H1 (cell line): ENCODE data around the gene SIGLEC6. TPM values are rescaled to one million over a fixed set of nuclear protein-coding genes. Genes with fewer than 3 reads are reported as not detected.

Experiments
- CTCF ChIA-PET: fragments of 300-600 bp; sonication (Branson Sonifier 250); formaldehyde crosslinking; loops from one replicate; lab custom pipeline; 2021; ENCODE audit not compliant: partially characterized antibody; lab: Charles Lee
- POLR2A ChIA-PET: fragments of 300-600 bp; sonication (Branson Sonifier 250); formaldehyde crosslinking; loops from one replicate; lab custom pipeline; 2021; ENCODE audit warnings: inconsistent platforms; ENCODE audit not compliant: partially characterized antibody; lab: Charles Lee
- DNase-seq, 2 experiments: peaks; one replicate each; pipeline versions ENCODE4 v3.0.0 to v3.0.0-alpha.2; 2010 to 2022; ENCODE audit warnings: low spot score in 2 of 2, low read depth in 1 of 2, mixed read lengths in 1 of 2
- FAIRE-seq: peaks from 2 replicates; lab custom pipeline; 2011; peaks lifted over from hg19 to GRCh38; lab: Jason Lieb, UNC
- H2AFZ ChIP-seq: 2 replicates; pipeline ENCODE4 v1.8.1; 2012; ENCODE audit warnings: low read length, inconsistent platforms
- H2AK5ac ChIP-seq: 2 replicates; pipeline ENCODE4 v1.6.1; 2013; ENCODE audit warnings: low read depth, low read length
- H2BK120ac ChIP-seq: replicated peaks from 2 replicates; pipeline ENCODE3; 2013; ENCODE audit warnings: low read depth, low read length, inconsistent platforms
- H2BK12ac ChIP-seq: 2 replicates; pipeline ENCODE4 v1.6.1; 2013; ENCODE audit warnings: low read depth, low read length
- H2BK15ac ChIP-seq: 2 replicates; pipeline ENCODE4 v1.6.1; 2013; ENCODE audit warnings: low read length
- H2BK20ac ChIP-seq: 2 replicates; pipeline ENCODE4 v1.6.1; 2013; ENCODE audit warnings: low read length
- H2BK5ac ChIP-seq: 2 replicates; pipeline ENCODE4 v1.6.1; 2013; ENCODE audit warnings: low read depth, low read length
- H3K14ac ChIP-seq: 2 replicates; pipeline ENCODE4 v1.6.1; 2013; ENCODE audit warnings: inconsistent platforms; ENCODE audit not compliant: insufficient read length
- H3K18ac ChIP-seq: 2 replicates; pipeline ENCODE4 v1.6.1; 2013; ENCODE audit warnings: low read length; ENCODE audit errors: extremely low read depth
- H3K23ac ChIP-seq: 2 replicates; pipeline ENCODE4 v1.6.1; 2013; ENCODE audit warnings: inconsistent platforms; ENCODE audit not compliant: insufficient read length
- H3K23me2 ChIP-seq: 2 replicates; pipeline ENCODE4 v1.6.1; 2013; ENCODE audit warnings: low read depth, low read length
- H3K27ac ChIP-seq: 2 replicates; pipeline ENCODE4 v1.6.1; 2011; ENCODE audit warnings: low read depth, low read length, inconsistent platforms
- H3K27me3 ChIP-seq, 4 experiments: replicated peaks in 1 of 4; 1 replicate in 1 of 4; 2 replicates in 3 of 4; pipeline versions ENCODE4 v1.6.1 to v1.8.1; 2011 to 2013; ENCODE audit warnings: low read length in 3 of 4, mild to moderate bottlenecking in 3 of 4, inconsistent platforms in 2 of 4, mixed read lengths in 2 of 4, moderate library complexity in 1 of 4; ENCODE audit not compliant: control insufficient read depth in 3 of 4, insufficient read depth in 3 of 4; ENCODE audit errors: extremely low read depth in 1 of 4
- H3K36me3 ChIP-seq, 4 experiments: 2 replicates each; pipeline versions ENCODE4 v1.6.1 to v1.8.1; 2011 to 2013; ENCODE audit warnings: mild to moderate bottlenecking in 4 of 4, low read length in 3 of 4, moderate library complexity in 2 of 4, control low read depth in 1 of 4, inconsistent platforms in 1 of 4; ENCODE audit not compliant: insufficient read depth in 4 of 4, control insufficient read depth in 2 of 4
- H3K4ac ChIP-seq: replicated peaks from 2 replicates; pipeline ENCODE3; 2013; ENCODE audit warnings: low read length, low read depth, mixed read lengths, inconsistent platforms; ENCODE audit not compliant: insufficient read length
- H3K4me1 ChIP-seq, 4 experiments: replicated peaks in 1 of 4; 1 replicate in 1 of 4; 2 replicates in 3 of 4; pipeline versions ENCODE4 v1.6.1 to v1.8.1; 2011 to 2013; ENCODE audit warnings: low read length in 3 of 4, inconsistent platforms in 2 of 4, mixed read lengths in 1 of 4; ENCODE audit not compliant: insufficient read depth in 4 of 4, control insufficient read depth in 3 of 4
- H3K4me2 ChIP-seq, 2 experiments: 2 replicates each; pipeline versions ENCODE4 v1.6.1 to v1.8.1; 2011 to 2013; ENCODE audit warnings: low read depth in 2 of 2, low read length in 2 of 2, control low read depth in 1 of 2, inconsistent platforms in 1 of 2, mild to moderate bottlenecking in 1 of 2; ENCODE audit not compliant: insufficient read depth in 1 of 2
- H3K4me3 ChIP-seq, 4 experiments: fragments of 200-600, 300-600 bp in 1 of 4; sonication (generic), shearing (Covaris generic), sonication (Bioruptor Twin) in 1 of 4; 2 replicates each; pipeline versions ENCODE4 v1.5.1 to v1.8.1; 2011 to 2016; ENCODE audit warnings: low read length in 4 of 4, low read depth in 3 of 4, control low read depth in 2 of 4, inconsistent platforms in 2 of 4, mild to moderate bottlenecking in 2 of 4, mixed read lengths in 1 of 4, moderate library complexity in 1 of 4; ENCODE audit not compliant: insufficient read depth in 2 of 4; ENCODE audit errors: extremely low read depth in 1 of 4
- H3K56ac ChIP-seq: replicated peaks from 2 replicates; pipeline ENCODE3; 2013; ENCODE audit warnings: low read depth, mild to moderate bottlenecking, mixed read lengths, low read length, inconsistent platforms; ENCODE audit not compliant: insufficient read length
- H3K79me1 ChIP-seq: 2 replicates; pipeline ENCODE4 v1.6.1; 2013; ENCODE audit warnings: low read depth, low read length, control low read depth
- H3K79me2 ChIP-seq, 2 experiments: 2 replicates each; pipeline versions ENCODE4 v1.6.1 to v1.8.1; 2012 to 2013; ENCODE audit warnings: low read length in 2 of 2, mild to moderate bottlenecking in 2 of 2, inconsistent platforms in 1 of 2; ENCODE audit not compliant: insufficient read depth in 2 of 2, control insufficient read depth in 1 of 2
- H3K9ac ChIP-seq, 4 experiments: replicated peaks in 1 of 4; 1 replicate in 1 of 4; 2 replicates in 3 of 4; pipeline versions ENCODE4 v1.6.1 to v1.8.1; 2011 to 2013; ENCODE audit warnings: low read depth in 3 of 4, low read length in 3 of 4, control low read depth in 2 of 4, mild to moderate bottlenecking in 2 of 4, moderate library complexity in 2 of 4, inconsistent platforms in 1 of 4; ENCODE audit errors: extremely low read depth in 1 of 4
- H3K9me3 ChIP-seq, 2 experiments: 2 replicates each; pipeline versions ENCODE4 v1.6.1 to v1.8.1; 2012 to 2013; ENCODE audit warnings: mild to moderate bottlenecking in 2 of 2, moderate library complexity in 2 of 2, control low read depth in 1 of 2, inconsistent platforms in 1 of 2, low read depth in 1 of 2, low read length in 1 of 2, mixed read lengths in 1 of 2; ENCODE audit not compliant: insufficient read depth in 2 of 2
- H4K20me1 ChIP-seq, 2 experiments: replicated peaks in 1 of 2; 2 replicates each; pipeline versions ENCODE3 to v1.8.1; 2011 to 2013; ENCODE audit warnings: inconsistent platforms in 2 of 2, low read length in 2 of 2, mild to moderate bottlenecking in 1 of 2; ENCODE audit not compliant: insufficient read depth in 2 of 2, control insufficient read depth in 1 of 2
- H4K5ac ChIP-seq: 2 replicates; pipeline ENCODE4 v1.6.1; 2013; ENCODE audit warnings: low read length, low read depth, mixed read lengths, inconsistent platforms; ENCODE audit not compliant: insufficient read length
- H4K8ac ChIP-seq: 2 replicates; pipeline ENCODE4 v1.8.0; 2013; ENCODE audit warnings: mild to moderate bottlenecking, moderate library complexity, low read length, inconsistent platforms; ENCODE audit not compliant: insufficient read depth; ENCODE audit errors: extremely low read depth
- H4K91ac ChIP-seq: replicated peaks from 2 replicates; pipeline ENCODE3; 2013; ENCODE audit warnings: low read length, mixed read lengths, inconsistent platforms; ENCODE audit not compliant: insufficient read length
- CHD2 ChIP-seq: IDR thresholded peaks from 2 replicates; pipeline ENCODE4 v1.6.1; 2012; ENCODE audit warnings: low read length, improper control_type of control experiment
- EP300 ChIP-seq, 2 experiments: IDR thresholded peaks; 1 replicate in 1 of 2; 2 replicates in 1 of 2; pipeline ENCODE4 v1.6.1; 2011 to 2012; ENCODE audit warnings: low read depth in 2 of 2, low read length in 2 of 2, mild to moderate bottlenecking in 2 of 2, borderline replicate concordance in 1 of 2, inconsistent platforms in 1 of 2, moderate library complexity in 1 of 2
- GTF2F1 ChIP-seq: IDR thresholded peaks from 2 replicates; pipeline ENCODE4 v1.6.1; 2012; ENCODE audit warnings: low read depth, low read length, improper control_type of control experiment, borderline replicate concordance
- POU5F1 ChIP-seq: IDR thresholded peaks from 2 replicates; pipeline ENCODE4 v1.6.1; 2011; ENCODE audit warnings: low read depth, mild to moderate bottlenecking, low read length, moderate library complexity
- RAD21 ChIP-seq, 2 experiments: IDR thresholded peaks in 1 of 2; conservative IDR thresholded peaks in 1 of 2; 2 replicates each; pipeline ENCODE4 v1.6.1; 2011; ENCODE audit warnings: low read depth in 2 of 2, low read length in 2 of 2, improper control_type of control experiment in 1 of 2, inconsistent platforms in 1 of 2, mild to moderate bottlenecking in 1 of 2, moderate library complexity in 1 of 2
- RXRA ChIP-seq: IDR thresholded peaks from 2 replicates; pipeline ENCODE4 v1.6.1; 2011; ENCODE audit warnings: low read depth, mild to moderate bottlenecking, low read length, moderate library complexity; ENCODE audit not compliant: insufficient read depth
- SUZ12 ChIP-seq: fragments of 200-600 bp; sonication (generic); IDR thresholded peaks from 2 replicates; pipeline ENCODE4 v1.6.1; 2012; ENCODE audit warnings: mild to moderate bottlenecking, inconsistent platforms, low read length, moderate library complexity, mixed read lengths
- TBP ChIP-seq: IDR thresholded peaks from 2 replicates; pipeline ENCODE4 v1.6.1; 2011; ENCODE audit warnings: low read depth, low read length, improper control_type of control experiment
- WGBS, 2 experiments: shearing (Covaris generic) in 1 of 2; methylation state at CpG; one replicate each; pipeline versions ENCODE4 v1.1.6 to v1.1.7; 2013 to 2015; ENCODE audit warnings: low lambda C conversion rate in 2 of 2, mixed read lengths in 2 of 2, inconsistent platforms in 1 of 2, low coverage in 1 of 2, missing lambda C conversion rate in 1 of 2; ENCODE audit not compliant: insufficient replicate concordance in 2 of 2, insufficient coverage in 1 of 2, insufficient read length in 1 of 2; ENCODE audit errors: extremely low coverage in 1 of 2, missing lambda C conversion rate in 1 of 2; 5-methylcytosine and 5-hydroxymethylcytosine counted together
- polyA plus RNA-seq, 7 experiments: library from polyadenylated mRNA; depleted of rRNA in 3 of 7; stranded (reverse) in 5 of 7; unstranded in 2 of 7; fragments of >200 nt in 5 of 7; fragments of 200-250 nt in 2 of 7; gene quantifications; 1 replicate in 5 of 7; 2 replicates in 1 of 7; 4 replicates in 1 of 7; pipeline versions ENCODE4 v1.2.1 to v1.2.3, GENCODE V29; 2011 to 2013; ENCODE audit warnings: missing spikeins in 2 of 7, mixed read lengths in 2 of 7
- total RNA-seq: library from RNA; stranded (reverse); fragmentation: NEBNext Ultra II Directional; extraction: Animal tissue kit (Norgen Biotek cat#: 25700); gene quantifications from 2 replicates; pipeline ENCODE4 v1.2.1, GENCODE V29; 2021
- TF ChIP-seq, protein P1 (sequence below): IDR thresholded peaks from 2 replicates; pipeline ENCODE4 v1.6.1; 2011; ENCODE audit warnings: low read depth, mild to moderate bottlenecking, low read length; ENCODE audit not compliant: insufficient read depth
- TF ChIP-seq, protein P2 (sequence below): IDR thresholded peaks from 2 replicates; pipeline ENCODE4 v1.6.1; 2011; ENCODE audit warnings: low read length, improper control_type of control experiment
- TF ChIP-seq, protein P3 (sequence below): IDR thresholded peaks from 2 replicates; pipeline ENCODE4 v1.6.1; 2012; ENCODE audit warnings: inconsistent platforms

SIGLEC6 gene
- total and polyA plus RNA-seq, 2 of the 8 experiments (the other 6 are each of a cell fraction or from before 2014, with no cell fraction given) = 0.05 TPM; not detected in 1

DNA sequence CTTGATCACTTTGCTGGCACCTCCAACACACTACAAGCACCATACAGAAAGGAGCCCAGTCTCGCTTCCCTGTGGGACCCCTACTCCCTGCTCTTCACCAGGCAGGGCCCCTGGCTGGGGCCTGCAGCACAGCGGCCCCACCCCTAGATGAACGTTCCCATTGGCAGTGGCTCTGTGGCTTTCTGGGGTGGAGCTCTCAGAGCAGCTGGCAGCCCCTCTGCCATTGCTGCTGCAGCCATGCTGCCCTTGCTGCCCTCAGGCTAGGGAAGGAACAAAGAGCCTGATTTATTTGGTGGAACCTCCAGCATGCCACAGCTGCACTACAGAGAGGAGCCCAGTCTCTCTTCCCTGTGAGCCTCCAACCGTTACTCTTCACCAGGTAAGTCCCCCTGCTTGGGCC is 5.8 kb downstream of the SIGLEC6 start:
- Histone ChIP-seq H2AK5ac (no peak overlapping the region), H3K36me3 (no peaks in the 10 kb centered on the region), H3K4me3 (no peak overlapping the region), H2BK15ac (no peak overlapping the region), H3K4ac (no peak overlapping the region), H3K9me3 (peaks cover 65% of the 10 kb centered on the region in 2 experiments), H3K23me2 (no peaks in the 10 kb centered on the region), H4K8ac (peak overlapping the region; percentile 51; the same call in 1 of the 2 replicates), H3K4me2 (no peak overlapping the region), H3K9ac (no peak overlapping the region), H3K14ac (no peak overlapping the region), H3K79me2 (no peaks in the 10 kb centered on the region), H3K4me1 (no peaks in the 10 kb centered on the region), H3K27me3 (no peaks in the 10 kb centered on the region), H2BK12ac (no peak overlapping the region), H3K23ac (no peak overlapping the region), H3K18ac (no peak overlapping the region), H2BK120ac (no peak overlapping the region), H4K5ac (no peak overlapping the region), H2AFZ (no peak overlapping the region), H3K56ac (no peak overlapping the region), H4K20me1 (no peaks in the 10 kb centered on the region), H3K79me1 (no peaks in the 10 kb centered on the region), H2BK20ac (no peak overlapping the region), H4K91ac (no peak overlapping the region), H3K27ac (no peak overlapping the region), H2BK5ac (no peak overlapping the region)
- no peak for DNase-seq
- WGBS, 2 experiments = 100% methylated on average over 4 of the region's 4 CpGs; no CpG with 5 or more reads in 1 of the 2 experiments
- ChIA-PET POLR2A (no interaction called here), CTCF (interaction anchor here (3.1 kb wide), 1 partner anchor 12 kb away, joined by 16 read pairs; no protein-coding TSS in a partner anchor)
- no peak for FAIRE-seq
- TF ChIP-seq TBP (no peak), CHD2 (no peak), RAD21 (IDR thresholded peaks at IDR 0.05 in 1 of 2, conservative IDR thresholded peaks at IDR 0.05 in 1 of 2; ENCODE audit: low read depth in 2 of 2, low read length in 2 of 2) (no peak), RXRA (no peak), GTF2F1 (no peak), POU5F1 (no peak), EP300 (IDR thresholded peaks at IDR 0.05; ENCODE audit: borderline replicate concordance in 1 of 2, low read depth in 2 of 2, low read length in 2 of 2) (no peak), SUZ12 (no peak)
- TF ChIP-seq, protein P1, sequence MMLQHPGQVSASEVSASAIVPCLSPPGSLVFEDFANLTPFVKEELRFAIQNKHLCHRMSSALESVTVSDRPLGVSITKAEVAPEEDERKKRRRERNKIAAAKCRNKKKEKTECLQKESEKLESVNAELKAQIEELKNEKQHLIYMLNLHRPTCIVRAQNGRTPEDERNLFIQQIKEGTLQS = no peak
- TF ChIP-seq, protein P2, sequence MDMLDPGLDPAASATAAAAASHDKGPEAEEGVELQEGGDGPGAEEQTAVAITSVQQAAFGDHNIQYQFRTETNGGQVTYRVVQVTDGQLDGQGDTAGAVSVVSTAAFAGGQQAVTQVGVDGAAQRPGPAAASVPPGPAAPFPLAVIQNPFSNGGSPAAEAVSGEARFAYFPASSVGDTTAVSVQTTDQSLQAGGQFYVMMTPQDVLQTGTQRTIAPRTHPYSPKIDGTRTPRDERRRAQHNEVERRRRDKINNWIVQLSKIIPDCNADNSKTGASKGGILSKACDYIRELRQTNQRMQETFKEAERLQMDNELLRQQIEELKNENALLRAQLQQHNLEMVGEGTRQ = no peak
- TF ChIP-seq, protein P3, sequence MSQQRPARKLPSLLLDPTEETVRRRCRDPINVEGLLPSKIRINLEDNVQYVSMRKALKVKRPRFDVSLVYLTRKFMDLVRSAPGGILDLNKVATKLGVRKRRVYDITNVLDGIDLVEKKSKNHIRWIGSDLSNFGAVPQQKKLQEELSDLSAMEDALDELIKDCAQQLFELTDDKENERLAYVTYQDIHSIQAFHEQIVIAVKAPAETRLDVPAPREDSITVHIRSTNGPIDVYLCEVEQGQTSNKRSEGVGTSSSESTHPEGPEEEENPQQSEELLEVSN = no peak
